Lung (tissue), 12 donors: ENCODE results near the gene ARID4B. TPM values are rescaled to one million over a fixed set of nuclear protein-coding genes. Genes with fewer than 3 reads are reported as not detected.
"Not testable (repeated sequence)": the region's sequence is repeated elsewhere in the genome, so short reads cannot be mapped to it uniquely, and the experiment has no call there.

Experiments used
- ATAC-seq: fragments of 200-7000 bp; cut with Tn5 transposase; one replicate; pipeline ENCODE4 v1.9.1; 2020; ENCODE audit warnings: moderate number of reproducible peaks; ENCODE audit not compliant: insufficient read depth, low FRiP score
- DNase-seq, 3 donors: peaks; one replicate each; pipeline ENCODE4 v3.0.0-alpha.2; 2013 to 2017
- H3K27ac ChIP-seq, 2 donors: one replicate each; pipeline ENCODE4 v1.5.1; 2013; ENCODE audit warnings: mild to moderate bottlenecking in 2 of 2, moderate library complexity in 2 of 2, control low read depth in 1 of 2, inconsistent platforms in 1 of 2, low read depth in 1 of 2, low read length in 1 of 2
- H3K27me3 ChIP-seq, 3 donors: one replicate each; pipeline ENCODE4 v1.5.1; 2013; ENCODE audit warnings: low read length in 2 of 3; ENCODE audit not compliant: control insufficient read depth in 3 of 3, insufficient read depth in 3 of 3
- H3K36me3 ChIP-seq, 4 donors: one replicate each; pipeline ENCODE4 v1.5.1; 2013; ENCODE audit warnings: low read length in 4 of 4, mild to moderate bottlenecking in 1 of 4, moderate library complexity in 1 of 4; ENCODE audit not compliant: control insufficient read depth in 4 of 4, insufficient read depth in 4 of 4
- H3K4me1 ChIP-seq, 5 donors: one replicate each; pipeline ENCODE4 v1.5.1; 2013; ENCODE audit warnings: low read length in 5 of 5, mild to moderate bottlenecking in 2 of 5, moderate library complexity in 1 of 5; ENCODE audit not compliant: control insufficient read depth in 5 of 5, insufficient read depth in 5 of 5
- H3K4me3 ChIP-seq: one replicate; pipeline ENCODE4 v1.5.1; 2013; ENCODE audit warnings: mild to moderate bottlenecking, control low read depth, moderate library complexity
- H3K9ac ChIP-seq, 2 donors: one replicate each; pipeline ENCODE4 v1.5.1; 2013; ENCODE audit warnings: low read length in 2 of 2, control low read depth in 1 of 2; ENCODE audit not compliant: insufficient read depth in 1 of 2
- H3K9me3 ChIP-seq, 4 donors: one replicate each; pipeline ENCODE4 v1.5.1; 2013; ENCODE audit warnings: low read length in 3 of 4, mild to moderate bottlenecking in 1 of 4, moderate library complexity in 1 of 4; ENCODE audit not compliant: control insufficient read depth in 4 of 4, insufficient read depth in 3 of 4
- CTCF ChIP-seq: IDR thresholded peaks from 2 replicates; pipeline ENCODE4 v1.5.1; 2012; ENCODE audit warnings: mild to moderate bottlenecking; ENCODE audit errors: control extremely low read depth, extremely low read depth
- WGBS, 2 donors: extraction: QIAGEN DNeasy Blood & Tissue Kit; methylation state at CpG; one replicate each; pipeline ENCODE4 v1.1.7; 2013; 5-methylcytosine and 5-hydroxymethylcytosine counted together
- polyA plus RNA-seq, 2 donors: library from polyadenylated mRNA; stranded (reverse); fragments of 200-250 nt; gene quantifications; one replicate each; pipeline ENCODE4 v1.2.1, GENCODE V29; 2013
- total RNA-seq, 2 donors: library from RNA; depleted of rRNA in 1 of 2; stranded (reverse); fragments of >200 nt in 1 of 2; gene quantifications; one replicate each; pipeline ENCODE4 v1.2.1, GENCODE V29; 2014 to 2021
- donor health status: control.
- donor health status: control.
- donor health status: Bipolar disorder and iron deficiency.
- donor health status: healthy.
- donor health status: DM: yes; HTN: yes; CAD: no.

The ARID4B gene
- total and polyA plus RNA-seq, 4 donors: 15.8 to 99.7 (median 23.0) TPM

- Histone ChIP-seq H3K4me1 (peaks cover 0 to 3% (median 0%) of the 10 kb centered on the region in 5 donors), H3K9ac (no peak overlapping the region), H3K27me3 (no peaks in the 10 kb centered on the region), H3K9me3 (no peaks in the 10 kb centered on the region), H3K4me3 (no peak overlapping the region), H3K36me3 (peaks cover 0 to 8% (median 5%) of the 10 kb centered on the region in 4 donors), H3K27ac (no peak overlapping the region)
- ATAC-seq: no peak
- WGBS, 2 donors: 65 to 84% methylated on average over 4 of the region's 4 CpGs
- TF ChIP-seq CTCF: no peak
- no peak for DNase-seq
These were observed 66.7 kb downstream of the ARID4B start for GRCh38 chr1:235261243-235261642.

- Histone ChIP-seq H3K27me3 (no peaks in the 10 kb centered on the region), H3K4me3 (no peak overlapping the region), H3K4me1 (peaks cover 0 to 3% (median 0%) of the 10 kb centered on the region in 5 donors), H3K36me3 (peaks cover 0 to 8% (median 5%) of the 10 kb centered on the region in 4 donors), H3K9ac (no peak overlapping the region), H3K9me3 (no peaks in the 10 kb centered on the region), H3K27ac (no peak overlapping the region)
- no peak for ATAC-seq
- no peak for TF ChIP-seq CTCF
- no peak for DNase-seq
- 81 to 96% methylated on average over 1 of the region's 1 CpG for WGBS, 2 donors
These were observed 68.7 kb downstream of the ARID4B start for GRCh38 chr1:235259133-235259778.

- H3K36me3 ChIP-seq, H3K9ac ChIP-seq, H3K4me3 ChIP-seq, H3K27ac ChIP-seq, H3K4me1 ChIP-seq, H3K27me3 ChIP-seq, H3K9me3 ChIP-seq, ATAC-seq, DNase-seq: not testable (repeated sequence)
- 77 to 82% methylated on average over 6 of the region's 6 CpGs for WGBS, 2 donors
These were observed 69.9 kb downstream of the ARID4B start for GRCh38 chr1:235258068-235258467.

- ATAC-seq (no peak), DNase-seq (no peak)
- Histone ChIP-seq H3K9ac (no peak overlapping the region), H3K4me1 (peaks cover 0 to 3% (median 0%) of the 10 kb centered on the region in 5 donors), H3K9me3 (no peaks in the 10 kb centered on the region), H3K27ac (no peak overlapping the region), H3K27me3 (no peaks in the 10 kb centered on the region), H3K4me3 (no peak overlapping the region), H3K36me3 (peaks cover 3 to 7% (median 5%) of the 10 kb centered on the region in 4 donors)
- no peak for TF ChIP-seq CTCF
- 86% methylated on average over 1 of the region's 1 CpG for WGBS, 2 donors
These were observed 73.3 kb downstream of the ARID4B start for GRCh38 chr1:235254721-235255120.
